LNCAP (cell line): Measurements from ENCODE around the gene CASQ2.

Experiments
- TF ChIP-seq, protein P1 (sequence below): fragments of 450-650 bp; IDR thresholded peaks from 2 replicates; pipeline ENCODE4 v1.5.1; 2017; ENCODE audit warnings: mild to moderate bottlenecking

The CASQ2 gene

DNA sequence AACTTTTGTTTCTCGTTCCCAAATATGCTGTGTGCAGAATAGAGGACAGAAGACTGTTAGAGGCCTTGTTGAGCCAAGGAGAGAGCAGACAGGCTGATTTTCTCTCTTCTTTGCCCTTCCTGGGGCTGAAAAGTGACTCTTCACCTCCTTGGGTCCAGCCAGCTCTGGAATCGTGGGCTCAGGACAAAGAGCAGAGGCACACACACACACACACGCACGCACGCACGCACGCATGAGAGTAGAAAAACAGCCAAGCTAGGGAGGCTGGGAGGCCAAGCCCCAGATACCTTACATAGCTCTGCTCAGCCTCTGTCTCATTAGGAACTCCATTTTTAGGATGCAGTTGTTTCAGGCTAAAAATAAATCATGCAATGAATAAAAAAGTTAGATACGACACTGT lies at the start of gene CASQ2:
TSS of gene CASQ2 (minus strand) at position 166 of the 400 bp plus-strand sequence. CDS start 173 bp downstream, outside the sequence.
- TF ChIP-seq, protein P1, sequence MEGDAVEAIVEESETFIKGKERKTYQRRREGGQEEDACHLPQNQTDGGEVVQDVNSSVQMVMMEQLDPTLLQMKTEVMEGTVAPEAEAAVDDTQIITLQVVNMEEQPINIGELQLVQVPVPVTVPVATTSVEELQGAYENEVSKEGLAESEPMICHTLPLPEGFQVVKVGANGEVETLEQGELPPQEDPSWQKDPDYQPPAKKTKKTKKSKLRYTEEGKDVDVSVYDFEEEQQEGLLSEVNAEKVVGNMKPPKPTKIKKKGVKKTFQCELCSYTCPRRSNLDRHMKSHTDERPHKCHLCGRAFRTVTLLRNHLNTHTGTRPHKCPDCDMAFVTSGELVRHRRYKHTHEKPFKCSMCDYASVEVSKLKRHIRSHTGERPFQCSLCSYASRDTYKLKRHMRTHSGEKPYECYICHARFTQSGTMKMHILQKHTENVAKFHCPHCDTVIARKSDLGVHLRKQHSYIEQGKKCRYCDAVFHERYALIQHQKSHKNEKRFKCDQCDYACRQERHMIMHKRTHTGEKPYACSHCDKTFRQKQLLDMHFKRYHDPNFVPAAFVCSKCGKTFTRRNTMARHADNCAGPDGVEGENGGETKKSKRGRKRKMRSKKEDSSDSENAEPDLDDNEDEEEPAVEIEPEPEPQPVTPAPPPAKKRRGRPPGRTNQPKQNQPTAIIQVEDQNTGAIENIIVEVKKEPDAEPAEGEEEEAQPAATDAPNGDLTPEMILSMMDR, result no peak

DNA sequence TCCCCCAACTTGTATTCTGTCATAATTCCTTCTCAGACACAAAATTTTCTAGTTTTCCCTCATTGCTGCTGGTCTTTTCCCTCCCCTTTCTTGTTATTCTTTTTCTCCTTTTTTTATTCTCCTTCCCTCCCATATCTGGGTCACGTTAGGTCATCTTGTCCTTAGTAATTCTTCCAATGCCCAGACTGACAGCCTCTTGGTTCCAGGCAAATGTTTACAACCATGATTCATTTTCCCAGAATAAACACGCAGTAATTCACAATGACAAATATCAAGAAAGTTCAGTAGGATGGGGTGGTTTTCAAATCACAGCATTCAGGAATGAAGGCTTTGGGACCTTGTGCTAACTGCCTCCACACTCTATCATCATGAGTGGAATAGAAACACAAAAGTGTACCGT lies 47.2 kb upstream of the CASQ2 start:
- TF ChIP-seq, protein P1, result no peak

DNA sequence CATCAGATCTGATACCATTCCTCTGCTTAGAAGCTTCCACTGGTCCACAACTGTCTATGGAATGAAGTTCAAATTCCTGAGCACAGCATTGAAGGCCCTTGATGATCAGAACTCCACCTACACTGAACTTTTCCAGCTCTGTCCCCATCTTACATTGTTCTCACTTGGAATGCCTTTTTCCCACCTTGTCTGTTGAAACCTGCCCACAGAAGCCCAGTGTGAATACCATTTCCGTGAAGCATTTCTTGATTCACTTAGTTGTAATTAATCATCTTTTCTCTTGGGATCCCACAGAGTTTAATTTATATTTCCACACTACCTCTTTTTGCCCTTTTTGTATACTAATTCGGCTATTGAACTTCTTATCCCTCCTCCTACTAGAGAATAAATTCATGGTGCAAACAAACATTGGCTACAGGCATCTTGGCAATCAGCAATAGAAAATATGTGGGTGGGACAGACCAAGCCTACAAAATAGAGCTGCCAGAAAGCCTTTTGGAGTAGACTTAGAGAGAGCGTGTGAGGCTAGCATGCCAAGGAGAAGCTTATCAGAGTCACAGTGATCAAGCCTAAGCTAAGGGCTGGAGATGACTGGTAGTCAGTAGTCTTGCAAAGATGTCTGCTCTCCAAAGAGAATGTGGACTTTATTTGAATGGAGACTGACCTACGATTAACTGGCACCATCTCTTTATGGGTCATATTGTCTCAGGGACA lies 46.3 kb upstream of the CASQ2 start:
- TF ChIP-seq, protein P1, result no peak

DNA sequence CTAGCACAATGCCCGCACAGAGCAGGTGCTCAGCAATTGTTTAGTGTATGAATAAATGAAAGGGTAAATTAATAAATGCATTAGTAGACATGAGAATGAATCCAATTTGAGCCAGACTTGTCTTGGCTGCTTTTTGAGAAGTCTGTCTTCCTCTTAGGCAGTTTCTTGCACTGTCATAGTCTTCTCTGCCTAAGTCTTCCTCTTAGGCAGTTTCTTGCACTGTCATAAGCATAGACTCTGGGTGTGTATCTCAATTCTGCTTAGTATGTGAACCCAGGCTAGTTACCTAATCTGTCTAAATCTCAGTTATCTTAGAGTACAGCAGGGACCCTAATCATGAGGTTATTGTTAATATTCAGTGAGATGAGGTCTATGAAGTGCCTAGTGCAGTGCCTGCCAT lies 45.2 kb upstream of the CASQ2 start:
- TF ChIP-seq, protein P1, result no peak

DNA sequence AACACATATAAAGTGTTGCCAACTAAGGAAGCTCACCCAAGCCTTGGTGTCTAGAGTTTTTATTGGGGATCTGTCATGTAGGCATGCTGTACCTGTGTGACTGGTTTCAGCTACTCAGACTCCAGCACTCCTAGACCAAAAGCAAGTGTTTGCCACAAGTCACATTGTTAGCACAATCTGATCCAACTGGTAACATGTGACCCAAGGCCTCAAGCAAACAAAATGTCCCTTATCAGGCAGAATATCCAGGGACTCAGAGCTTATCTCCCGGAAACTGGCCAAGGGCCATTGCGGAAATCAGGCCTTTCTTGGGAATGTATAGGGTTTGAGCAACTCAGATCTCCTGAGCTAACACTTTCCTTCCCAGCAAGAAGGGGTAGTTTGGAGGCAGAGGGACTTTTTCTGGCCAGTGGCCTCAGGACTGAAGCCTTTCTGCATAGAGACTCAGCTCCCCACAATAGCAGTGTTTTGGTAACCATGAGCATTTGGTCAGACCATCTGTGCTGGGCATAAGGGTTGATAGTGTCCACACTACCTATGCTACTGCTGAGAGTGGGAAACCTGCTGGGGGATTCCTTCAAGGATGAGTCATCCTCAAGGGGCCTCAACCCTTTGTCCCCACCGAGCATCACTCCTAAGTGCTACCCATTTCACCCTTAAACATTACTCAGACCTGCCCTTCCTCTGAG lies 42.8 kb upstream of the CASQ2 start:
- TF ChIP-seq, protein P1, result no peak

DNA sequence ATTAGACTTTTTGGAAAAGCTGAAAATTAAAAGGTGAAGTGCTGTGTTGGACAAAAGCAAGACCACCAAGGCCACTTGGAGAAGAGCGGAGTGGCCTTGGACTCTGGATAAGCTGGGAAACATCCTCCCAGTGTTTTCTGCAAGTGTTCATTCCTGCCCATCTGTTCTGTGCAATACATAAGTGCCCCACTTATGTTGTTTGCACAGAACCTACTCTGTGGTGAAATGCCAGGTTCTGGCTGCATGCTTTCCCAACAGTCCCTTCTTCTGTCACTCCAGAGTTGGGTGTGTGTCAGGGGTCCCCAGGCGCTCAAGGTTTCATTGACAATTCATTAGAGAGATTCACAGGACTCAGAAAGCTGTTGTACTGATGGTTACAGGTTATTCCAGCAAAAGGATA lies 42.1 kb upstream of the CASQ2 start:
- TF ChIP-seq, protein P1, result no peak

DNA sequence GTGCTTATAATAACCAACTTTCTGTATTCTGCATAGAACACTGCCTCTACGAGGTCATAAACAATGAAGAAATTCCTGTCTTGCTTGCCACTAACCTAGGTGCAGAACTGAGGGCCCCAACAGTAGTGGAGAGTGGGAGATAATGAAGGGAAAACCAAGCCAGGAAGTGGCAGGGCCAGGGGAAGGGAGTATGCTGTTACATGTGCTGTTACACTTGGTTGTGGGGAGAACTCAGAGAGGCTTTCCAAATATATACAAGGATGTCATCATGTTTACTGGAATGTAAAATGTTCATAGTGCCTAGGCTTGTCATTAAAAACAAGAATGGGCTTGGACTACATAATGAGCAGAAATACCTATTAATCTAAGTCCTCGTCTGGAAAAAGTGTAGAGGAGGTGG lies 41.3 kb upstream of the CASQ2 start:
- TF ChIP-seq, protein P1, result no peak
